GM10847 (cell line): ENCODE data around the gene BMI1.

Experiments
- POLR2A ChIP-seq: IDR thresholded peaks from 2 replicates; pipeline ENCODE4 v1.6.1; 2011; ENCODE audit not compliant: insufficient read length; ENCODE audit errors: extremely low read depth

The BMI1 gene

DNA sequence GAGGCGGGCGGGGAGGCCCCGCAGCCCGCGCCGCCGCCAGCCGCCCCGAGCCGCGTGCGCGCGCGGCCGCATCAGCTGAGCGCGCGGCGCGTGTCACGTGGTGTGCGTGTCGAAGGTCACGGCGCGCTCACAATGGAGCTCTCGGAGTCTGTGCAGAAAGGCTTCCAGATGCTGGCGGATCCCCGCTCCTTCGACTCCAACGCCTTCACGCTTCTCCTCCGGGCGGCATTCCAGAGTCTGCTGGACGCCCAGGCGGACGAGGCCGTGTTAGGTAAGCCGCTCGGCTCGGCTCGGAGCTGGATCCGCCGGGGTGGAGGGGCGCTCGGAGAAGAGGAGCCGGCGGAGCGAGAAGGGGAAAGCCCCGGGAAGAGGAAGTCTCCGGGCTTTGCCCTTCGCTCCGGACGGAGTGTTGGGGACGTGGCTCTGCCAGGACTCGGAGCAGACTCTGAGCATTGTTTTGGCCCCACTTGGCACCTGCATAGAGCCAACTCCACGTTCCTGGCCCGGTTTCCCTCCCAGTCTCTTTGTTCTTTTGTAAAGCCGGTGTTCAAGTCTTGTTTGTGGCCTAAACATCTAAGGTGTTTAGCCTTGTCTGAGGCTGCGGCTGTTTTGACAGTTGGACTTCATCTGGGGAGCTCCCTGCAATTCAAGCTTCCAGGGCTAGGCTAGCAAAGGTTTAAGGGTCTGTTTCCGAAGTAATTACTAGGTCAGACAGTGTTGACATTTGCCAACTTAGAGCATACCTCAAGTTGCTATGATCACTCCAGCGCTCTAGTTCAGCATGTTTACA lies 4.4 kb upstream of the BMI1 start, which contains the start of gene COMMD3:
COMMD3 (plus strand) TSS at position 103 of the 790 bp plus-strand sequence; CDS start at position 133, 30 bp downstream.
- peak; percentile 72 for TF ChIP-seq POLR2A

DNA sequence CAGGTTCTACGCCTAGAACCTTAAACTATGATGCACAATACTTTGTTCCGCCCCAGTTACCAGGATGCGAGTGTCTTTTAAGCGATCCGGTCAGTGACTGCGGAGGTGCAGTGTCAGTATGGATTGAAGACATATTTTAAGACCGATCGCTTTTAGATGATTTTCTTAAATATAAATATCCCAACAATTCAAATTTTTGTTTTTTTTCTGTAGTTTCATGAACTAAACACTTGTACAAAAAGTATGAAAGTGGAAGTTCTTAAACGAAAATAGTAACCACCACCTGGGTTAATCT lies 3.9 kb upstream of the BMI1 start:
- no peak for TF ChIP-seq POLR2A

DNA sequence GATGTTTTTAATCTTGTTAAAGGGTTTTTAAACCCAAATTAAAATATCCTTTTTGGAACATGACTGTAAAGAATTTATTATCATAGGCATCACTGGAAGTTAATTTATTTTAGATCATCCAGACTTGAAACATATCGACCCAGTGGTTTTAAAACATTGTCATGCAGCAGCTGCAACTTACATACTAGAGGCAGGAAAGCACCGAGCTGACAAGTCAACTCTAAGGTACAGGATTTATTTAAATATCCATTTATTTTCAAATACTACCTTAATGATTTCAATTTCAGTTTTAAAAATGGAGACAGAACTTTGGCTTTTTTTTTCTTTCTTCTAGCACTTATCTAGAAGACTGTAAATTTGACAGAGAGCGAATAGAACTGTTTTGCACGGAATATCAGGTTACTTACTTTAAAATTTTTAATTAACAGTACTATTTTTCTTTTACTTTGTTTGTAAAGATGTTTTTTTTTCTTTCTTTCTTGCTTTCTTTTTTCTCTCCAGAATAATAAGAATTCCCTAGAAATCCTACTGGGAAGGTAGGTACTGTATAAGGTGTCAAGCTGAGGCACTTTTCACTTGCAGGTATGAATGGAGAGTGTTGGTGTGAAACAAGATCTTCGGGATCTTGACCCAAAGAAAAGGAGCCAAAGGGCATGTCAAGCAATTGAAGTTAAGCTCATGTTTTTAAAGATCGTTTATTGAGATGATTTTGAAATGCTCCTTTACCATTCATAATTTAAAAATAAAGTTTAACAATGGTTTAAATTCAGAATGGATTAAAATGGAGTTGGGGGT lies 2.9 kb upstream of the BMI1 start:
- TF ChIP-seq POLR2A = no peak

DNA sequence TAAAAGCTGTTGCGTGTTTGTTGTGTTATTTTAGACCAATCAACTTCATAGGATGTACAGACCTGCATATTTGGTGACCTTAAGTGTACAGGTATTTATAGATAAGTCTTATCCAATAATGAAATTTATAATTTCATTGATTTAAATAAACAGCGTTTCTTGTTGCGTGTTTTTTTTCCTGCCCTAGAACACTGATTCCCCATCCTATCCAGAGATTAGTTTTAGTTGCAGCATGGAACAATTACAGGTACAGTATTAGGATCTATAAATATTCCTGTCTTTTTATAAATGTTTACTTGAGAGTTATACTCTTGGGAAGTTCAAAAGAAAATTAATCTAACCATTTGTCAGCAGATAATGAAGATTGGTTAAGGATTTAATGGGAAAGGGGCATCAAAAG lies 2.1 kb upstream of the BMI1 start:
- no peak for TF ChIP-seq POLR2A

GRCh38 chr10:22319547-22319979 lies 1.3 kb upstream of the BMI1 start:
- no peak for TF ChIP-seq POLR2A

DNA sequence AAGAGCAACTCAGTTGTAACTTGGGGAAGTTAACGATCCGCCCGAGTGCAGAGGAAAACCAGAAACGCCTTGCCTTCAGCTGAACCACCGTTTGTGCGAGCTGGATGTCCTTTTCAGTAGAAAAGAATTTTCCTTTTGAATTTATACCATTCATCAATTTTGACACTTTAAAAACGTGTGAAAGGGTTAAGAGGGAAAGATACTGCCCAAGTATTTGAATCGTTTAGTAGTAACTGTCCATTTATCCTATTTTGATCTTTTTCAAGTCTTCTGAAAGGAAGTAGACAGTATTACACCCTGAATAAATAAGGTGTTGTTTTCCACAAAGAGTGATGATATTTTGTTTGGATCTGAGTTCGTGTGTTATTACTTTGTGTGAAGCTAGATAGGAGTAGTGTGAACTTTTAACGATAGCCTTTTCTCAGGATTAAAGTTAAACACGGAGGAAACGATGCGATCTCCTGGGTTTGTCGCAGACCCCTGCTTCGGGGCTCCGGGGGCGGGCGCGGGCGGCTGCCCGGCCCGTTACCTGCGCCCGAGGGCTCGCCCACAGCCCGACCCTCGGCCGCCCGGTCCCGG lies 830 bp upstream of the BMI1 start:
- no peak for TF ChIP-seq POLR2A

GRCh38 chr10:22321156-22321923 lies 441 bp downstream of the BMI1 start:
- TF ChIP-seq POLR2A = peak; percentile 33

DNA sequence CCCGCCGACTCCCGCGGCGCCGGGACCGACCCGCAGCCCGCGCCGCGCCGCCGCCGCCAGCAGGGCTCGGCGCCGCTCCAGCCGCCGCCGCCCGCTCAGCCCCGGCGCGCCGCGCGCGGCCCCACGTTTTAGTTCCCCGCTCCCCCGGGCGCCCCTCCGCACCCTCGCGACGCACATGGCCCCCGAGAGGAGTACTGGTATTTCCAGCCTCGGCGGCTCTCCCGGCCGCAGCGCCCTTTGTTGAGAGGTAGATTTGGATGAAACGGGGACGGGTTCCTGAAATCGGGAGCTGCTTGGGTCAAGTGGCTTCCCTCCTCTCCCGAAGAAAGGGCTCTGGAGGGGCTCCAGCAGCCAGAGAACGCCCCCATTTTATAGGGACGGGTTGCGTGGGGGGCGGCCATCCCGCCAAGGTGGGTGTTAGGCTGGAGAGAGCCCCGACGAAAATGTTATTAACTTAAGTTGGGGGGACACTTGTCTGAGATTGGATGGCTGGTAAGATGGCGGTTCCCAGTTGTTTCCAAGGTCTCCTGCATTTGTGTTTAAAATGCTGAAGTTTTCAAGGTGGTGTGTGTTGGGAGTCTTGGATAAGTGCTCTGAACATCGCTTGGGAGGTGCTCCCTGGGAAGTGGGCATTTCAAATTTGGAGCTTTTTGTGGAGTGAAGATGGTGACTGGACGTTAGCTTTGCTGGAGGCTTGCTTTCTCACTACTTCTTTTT lies 1.2 kb downstream of the BMI1 start:
- TF ChIP-seq POLR2A = no peak

DNA sequence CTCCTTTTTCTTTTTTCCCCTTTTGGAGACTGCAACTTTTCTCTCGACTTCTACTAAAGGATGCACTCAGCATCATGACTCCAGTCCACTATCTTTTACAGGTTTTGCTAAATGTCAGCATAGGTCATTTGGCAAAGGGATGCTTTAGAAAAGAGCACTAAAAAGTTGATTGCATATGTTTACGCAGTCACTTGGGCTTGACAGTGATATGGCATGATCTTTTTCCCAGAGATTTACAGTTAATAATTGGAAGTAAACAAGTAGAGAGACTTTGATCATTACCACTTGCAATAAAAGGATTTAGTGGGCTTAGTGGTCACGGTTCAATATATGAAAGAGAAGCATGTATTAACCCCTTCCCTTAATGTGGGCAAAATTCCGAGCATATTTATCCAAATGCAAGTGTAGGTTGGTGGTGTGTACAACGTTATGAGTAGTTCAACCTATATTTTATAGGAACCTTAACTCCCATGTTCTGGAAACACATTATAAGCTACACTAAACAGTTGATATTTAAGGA lies 1.8 kb downstream of the BMI1 start:
- TF ChIP-seq POLR2A = no peak

- TF ChIP-seq POLR2A = no peak
Observed at GRCh38 chr10:22323538-22324305, 2.8 kb downstream of the BMI1 start.

DNA sequence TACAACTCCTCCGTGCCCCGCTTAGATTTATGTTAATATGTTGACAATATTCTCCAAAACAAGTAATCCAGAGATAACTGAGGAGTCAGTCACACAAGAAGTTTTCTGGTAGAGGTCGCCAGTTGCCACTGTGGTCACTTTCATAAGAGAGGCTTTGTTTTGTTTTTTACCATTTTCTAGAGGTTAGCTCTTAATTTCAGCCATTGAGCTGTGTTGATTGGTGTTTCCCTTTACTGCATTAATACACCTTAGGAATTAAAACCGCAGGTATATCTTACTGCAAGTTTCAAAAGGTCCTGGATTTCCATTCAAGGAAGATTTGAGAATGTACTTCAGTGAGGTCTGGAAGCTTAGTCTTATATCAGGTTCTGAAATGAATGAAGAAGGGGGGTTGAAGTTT lies 3.5 kb downstream of the BMI1 start:
- no peak for TF ChIP-seq POLR2A

DNA sequence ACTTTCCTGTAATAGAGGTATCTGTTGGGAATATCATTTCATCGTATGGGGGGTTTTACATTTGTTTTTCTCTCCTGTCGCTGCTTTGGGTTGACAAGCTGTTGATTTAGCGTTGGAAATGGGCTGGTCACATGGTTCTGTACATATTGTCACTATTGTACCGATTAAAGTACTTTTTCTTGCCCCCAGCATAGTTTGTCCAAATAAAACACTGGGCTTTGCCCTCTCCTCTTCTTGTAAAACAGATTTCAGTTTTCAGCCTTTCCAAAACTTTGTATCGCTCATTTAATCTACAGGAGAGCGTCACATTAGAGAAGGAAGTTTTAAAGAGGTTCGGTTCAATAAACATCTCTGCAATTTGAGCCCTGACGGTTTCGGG lies 4.0 kb downstream of the BMI1 start:
- TF ChIP-seq POLR2A = no peak

GRCh38 chr10:22325272-22326144 lies 4.6 kb downstream of the BMI1 start:
- no peak for TF ChIP-seq POLR2A
